NT2/D1 (cell line): ENCODE measurements around the gene USP50.
"Not testable (repeated sequence)": the region's sequence is repeated elsewhere in the genome, so short reads cannot be mapped to it uniquely, and the experiment has no call there.

Experiments used
- SUZ12 ChIP-seq: IDR thresholded peaks from 2 replicates; pipeline ENCODE4 v1.6.1; 2011; ENCODE audit not compliant: insufficient read length, insufficient read depth; ENCODE audit errors: extremely low read depth
- ZNF274 ChIP-seq: IDR thresholded peaks from 2 replicates; pipeline ENCODE4 v1.6.1; 2011; ENCODE audit warnings: mild to moderate bottlenecking, low read depth, low read length

DNA sequence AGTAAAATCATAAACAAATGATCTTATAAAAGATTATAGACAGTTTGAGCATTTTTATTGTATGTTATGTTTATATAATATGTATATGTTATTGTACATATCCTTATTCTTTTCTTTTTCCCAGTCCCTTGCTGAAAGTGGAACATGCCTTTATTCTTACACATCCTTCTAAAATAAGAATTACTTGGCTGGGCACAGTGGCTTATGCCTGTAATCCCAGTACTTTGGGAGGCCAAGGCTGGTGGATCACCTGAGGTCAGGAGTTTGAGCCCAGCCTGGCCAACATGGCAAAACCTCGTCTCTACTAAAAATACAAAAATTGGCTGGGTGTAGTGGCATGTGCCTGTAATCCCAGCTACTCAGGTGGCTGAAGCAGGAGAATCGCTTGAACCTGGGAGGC lies 51.9 kb downstream of the USP50 start:
- TF ChIP-seq SUZ12, ZNF274: not testable (repeated sequence)
